Measurements from ENCODE around the gene MED16. TPM values are rescaled to one million over a fixed set of nuclear protein-coding genes. Genes with fewer than 3 reads are reported as not detected.
"Not testable (repeated sequence)": the region's sequence is repeated elsewhere in the genome, so short reads cannot be mapped to it uniquely, and the experiment has no call there.

MED16 gene
- total RNA-seq, 1 donor from 2014 or later = 51.8 TPM

GRCh38 chr19:882871-883497 is 10.0 kb downstream of the MED16 start:
- Histone ChIP-seq H3K4me3 (no peak overlapping the region), H3K27me3 (no peaks in the 10 kb centered on the region), H3K36me3 (peaks cover 62% of the 10 kb centered on the region), H3K9me3 (no peaks in the 10 kb centered on the region), H3K27ac (no peak overlapping the region), H3K4me1 (no peaks in the 10 kb centered on the region)
- DNase-seq (no peak), ATAC-seq (no peak)
- intact Hi-C loops (cut with DNase I) = no loop called here
- no peak for TF ChIP-seq CTCF (IDR thresholded peaks at IDR 0.05)

- H3K36me3 ChIP-seq = peaks cover 54% of the 10 kb centered on the region
- no peak overlapping the region for H3K4me3 ChIP-seq
- ATAC-seq (no peak), DNase-seq (no peak)
- H3K27me3 ChIP-seq = no peaks in the 10 kb centered on the region
- no peak for TF ChIP-seq CTCF (IDR thresholded peaks at IDR 0.05)
- H3K4me1 ChIP-seq = no peaks in the 10 kb centered on the region
- intact Hi-C loops (cut with DNase I) = no loop called here
- no peak overlapping the region for H3K27ac ChIP-seq
- no peaks in the 10 kb centered on the region for H3K9me3 ChIP-seq
Measured at GRCh38 chr19:881385-882071, 11.5 kb downstream of the MED16 start.

GRCh38 chr19:879711-880438 is 13.1 kb downstream of the MED16 start:
- intact Hi-C loops (cut with DNase I) = no loop called here
- no peaks in the 10 kb centered on the region for H3K27me3 ChIP-seq
- DNase-seq (peak; percentile 66), ATAC-seq (no peak)
- H3K4me3 ChIP-seq = no peak overlapping the region
- no peaks in the 10 kb centered on the region for H3K4me1 ChIP-seq
- H3K9me3 ChIP-seq = no peaks in the 10 kb centered on the region
- peaks cover 54% of the 10 kb centered on the region for H3K36me3 ChIP-seq
- H3K27ac ChIP-seq = no peak overlapping the region
- TF ChIP-seq CTCF (IDR thresholded peaks at IDR 0.05) = no peak

- DNase-seq = peak; percentile 67
- peaks cover 55% of the 10 kb centered on the region for H3K36me3 ChIP-seq
- ATAC-seq; H3K27ac ChIP-seq; H3K27me3 ChIP-seq; H3K4me1 ChIP-seq; H3K9me3 ChIP-seq; H3K4me3 ChIP-seq; intact Hi-C loops (cut with DNase I): not testable (repeated sequence)
Measured at GRCh38 chr19:878751-879561, 14.0 kb downstream of the MED16 start.

GRCh38 chr19:877992-878660 is 14.9 kb downstream of the MED16 start:
- intact Hi-C loops (cut with DNase I); H3K27me3 ChIP-seq; H3K4me3 ChIP-seq; H3K9me3 ChIP-seq; DNase-seq; H3K4me1 ChIP-seq; H3K27ac ChIP-seq; ATAC-seq: not testable (repeated sequence)
- H3K36me3 ChIP-seq = peaks cover 51% of the 10 kb centered on the region

- Histone ChIP-seq H3K4me1 (peaks cover 7% of the 10 kb centered on the region), H3K27ac (no peak overlapping the region), H3K9me3 (no peaks in the 10 kb centered on the region), H3K36me3 (peaks cover 42% of the 10 kb centered on the region), H3K27me3 (no peaks in the 10 kb centered on the region), H3K4me3 (no peak overlapping the region)
- DNase-seq (no peak), ATAC-seq (no peak)
- TF ChIP-seq CTCF (IDR thresholded peaks at IDR 0.05) = no peak
- intact Hi-C loops (cut with DNase I) = no loop called here
Measured at GRCh38 chr19:876780-877314, 16.1 kb downstream of the MED16 start.

All from upper lobe of right lung (tissue), 1 donor.